ENCODE measurements around the gene AGFG2. TPM values are rescaled to one million over a fixed set of nuclear protein-coding genes. Genes with fewer than 3 reads are reported as not detected.

AGFG2 gene
- total and polyA plus RNA-seq, 2 of the 13 experiments (the other 11 are each of a cell fraction or from before 2014, with no cell fraction given): 125 to 132 TPM

GRCh38 chr7:100567751-100568175 is 28.8 kb downstream of the AGFG2 start (continued):
- TF ChIP-seq FOXO4 (CRISPR knock-in tag; conservative IDR thresholded peaks at IDR 0.05) (no peak), TFDP2 (CRISPR knock-in tag; IDR thresholded peaks at IDR 0.05) (no peak), MLXIP (CRISPR knock-in tag; IDR thresholded peaks at IDR 0.05; ENCODE audit: borderline replicate concordance) (no peak), NONO (IDR thresholded peaks at IDR 0.05) (no peak), NONO (CRISPR knock-in tag; conservative IDR thresholded peaks at IDR 0.05) (no peak), ZNF101 (CRISPR knock-in tag; IDR thresholded peaks at IDR 0.05; ENCODE audit: borderline replicate concordance, low read depth) (no peak), NFRKB (IDR thresholded peaks at IDR 0.05) (no peak), AHDC1 (CRISPR knock-in tag; IDR thresholded peaks at IDR 0.05; ENCODE audit: borderline replicate concordance) (no peak; the same call in 1 of the 2 replicates), ZFP37 (CRISPR knock-in tag; IDR thresholded peaks at IDR 0.05; ENCODE audit: borderline replicate concordance) (no peak; the same call in 1 of the 2 replicates), ZNF549 (CRISPR knock-in tag; IDR thresholded peaks at IDR 0.05) (no peak), ZNF441 (CRISPR knock-in tag; IDR thresholded peaks at IDR 0.05; ENCODE audit: borderline replicate concordance) (no peak), ZNF33A (CRISPR knock-in tag; IDR thresholded peaks at IDR 0.05; ENCODE audit: borderline replicate concordance) (no peak), KAT2B (IDR thresholded peaks at IDR 0.05; ENCODE audit: borderline replicate concordance, low read depth, low read length) (peak; percentile 27; the same call in 1 of the 2 replicates), MXD4 (CRISPR knock-in tag; IDR thresholded peaks at IDR 0.05) (no peak), ZNF747 (CRISPR knock-in tag; IDR thresholded peaks at IDR 0.05; ENCODE audit: borderline replicate concordance) (peak; percentile 63; the same call in 1 of the 2 replicates), RORA (CRISPR knock-in tag; IDR thresholded peaks at IDR 0.05) (no peak), PRPF4 (IDR thresholded peaks at IDR 0.05; ENCODE audit: low read depth, low read length, poor library complexity, severe bottlenecking) (no peak)
